Gastroesophageal sphincter (tissue), 4 donors: ENCODE data around the gene CEP63. TPM values are rescaled to one million over a fixed set of nuclear protein-coding genes. Genes with fewer than 3 reads are reported as not detected.

Experiments
- ATAC-seq: fragments of 150-250 bp; one replicate; pipeline ENCODE4 v1.9.1; 2016; ENCODE audit warnings: mild to moderate bottlenecking, moderate library complexity
- H3K27ac ChIP-seq, 4 donors: fragments of 200-600 bp; sonication (generic) in 3 of 4; 1 replicate in 3 of 4; 2 replicates in 1 of 4; pipeline ENCODE4 v1.5.1; 2016 to 2019
- H3K27me3 ChIP-seq: fragments of 200-600 bp; sonication (generic); one replicate; pipeline ENCODE4 v1.5.1; 2019
- H3K36me3 ChIP-seq, 2 donors: fragments of 200-600 bp; sonication (generic); one replicate each; pipeline ENCODE4 v1.5.1; 2019; ENCODE audit warnings: control low read depth in 1 of 2
- H3K4me1 ChIP-seq, 3 donors: fragments of 200-600 bp; sonication (generic); 1 replicate in 2 of 3; 2 replicates in 1 of 3; pipeline ENCODE4 v1.5.1; 2016 to 2019; ENCODE audit warnings: control low read depth in 2 of 3
- H3K4me3 ChIP-seq, 2 donors: fragments of 200-600 bp; sonication (generic); one replicate each; pipeline ENCODE4 v1.5.1; 2019; ENCODE audit warnings: mild to moderate bottlenecking in 1 of 2, moderate library complexity in 1 of 2
- H3K9me3 ChIP-seq, 3 donors: fragments of 200-600 bp; sonication (generic); one replicate each; pipeline ENCODE4 v1.5.1; 2017 to 2019; ENCODE audit warnings: control low read depth in 2 of 3
- CTCF ChIP-seq, 4 experiments: fragments of 200-600 bp in 2 of 4; fragments of 450-650 bp in 2 of 4; sonication (generic) in 1 of 4; IDR thresholded peaks; one replicate each; pipeline ENCODE4 v1.5.1; 2017 to 2019; ENCODE audit warnings: antibody characterized with exemption in 4 of 4, mild to moderate bottlenecking in 2 of 4, moderate library complexity in 2 of 4
- EP300 ChIP-seq: sonication (generic); formaldehyde crosslinking; IDR thresholded peaks from one replicate; pipeline ENCODE4 v1.6.1; 2017; ENCODE audit warnings: antibody characterized with exemption, mild to moderate bottlenecking
- POLR2A ChIP-seq, 2 donors: fragments of 450-650 bp; IDR thresholded peaks; one replicate each; pipeline ENCODE4 v1.6.1; 2017; ENCODE audit warnings: antibody characterized with exemption in 2 of 2, mild to moderate bottlenecking in 2 of 2, moderate library complexity in 1 of 2
- POLR2AphosphoS5 ChIP-seq: sonication (generic); formaldehyde crosslinking; IDR thresholded peaks from one replicate; pipeline ENCODE4 v1.6.1; 2017; ENCODE audit warnings: antibody characterized with exemption
- WGBS, 2 donors: methylation state at CpG; one replicate each; pipeline ENCODE4 v1.1.5; 2018; ENCODE audit warnings: low coverage in 1 of 2; 5-methylcytosine and 5-hydroxymethylcytosine counted together
- total RNA-seq, 4 donors: library from RNA; depleted of rRNA; stranded (reverse); fragments of >200 nt; gene quantifications; one replicate each; pipeline ENCODE4 v1.1.0, GENCODE V29; 2016

The CEP63 gene
- total RNA-seq, 4 donors from 2014 or later = 17.9 to 30.1 (median 25.9) TPM

DNA sequence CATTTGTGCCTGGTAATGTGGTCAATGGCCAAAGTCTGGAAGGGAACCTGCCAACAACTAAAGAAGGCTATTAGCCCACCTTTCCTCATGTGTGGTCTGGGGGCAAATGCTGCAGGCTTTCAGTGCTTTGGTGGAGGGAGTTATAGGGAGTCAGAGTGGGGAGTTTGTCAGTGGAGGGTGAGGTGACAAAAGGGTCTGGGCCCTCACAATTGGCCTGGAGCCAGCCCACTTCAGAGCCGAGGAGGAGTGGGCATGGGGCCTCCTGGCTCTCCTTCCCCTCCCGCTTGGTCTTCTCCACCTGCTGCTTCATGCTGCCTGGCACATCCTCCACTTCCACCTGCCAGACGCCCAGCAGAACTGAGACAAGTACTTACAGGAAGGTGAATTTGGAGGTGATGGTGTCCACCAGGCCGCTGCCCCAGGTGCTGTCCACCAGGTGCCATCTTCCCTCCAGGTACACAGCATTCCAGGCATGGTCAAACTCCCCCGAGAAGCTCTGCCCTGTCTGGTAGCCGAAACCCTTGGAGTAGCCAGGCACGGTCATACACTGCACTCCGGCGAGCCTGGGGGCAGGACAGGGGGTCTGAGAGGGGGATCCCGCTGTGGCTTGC is 124.1 kb downstream of the CEP63 start:
- 75 to 100% methylated on average over 1 to 2 of the region's 10 CpGs for WGBS, 2 donors
- Histone ChIP-seq H3K4me3 (no peak overlapping the region), H3K36me3 (peaks cover 0 to 69% of the 10 kb centered on the region in 2 donors), H3K4me1 (no peaks in the 10 kb centered on the region), H3K27ac (no peak overlapping the region), H3K27me3 (no peaks in the 10 kb centered on the region), H3K9me3 (no peaks in the 10 kb centered on the region)
- ATAC-seq = no peak
- TF ChIP-seq POLR2A (IDR thresholded peaks at IDR 0.05) = no peak
- TF ChIP-seq POLR2AphosphoS5 = no peak
- TF ChIP-seq CTCF (IDR thresholded peaks at IDR 0.05) = no peak
- TF ChIP-seq EP300 = no peak

DNA sequence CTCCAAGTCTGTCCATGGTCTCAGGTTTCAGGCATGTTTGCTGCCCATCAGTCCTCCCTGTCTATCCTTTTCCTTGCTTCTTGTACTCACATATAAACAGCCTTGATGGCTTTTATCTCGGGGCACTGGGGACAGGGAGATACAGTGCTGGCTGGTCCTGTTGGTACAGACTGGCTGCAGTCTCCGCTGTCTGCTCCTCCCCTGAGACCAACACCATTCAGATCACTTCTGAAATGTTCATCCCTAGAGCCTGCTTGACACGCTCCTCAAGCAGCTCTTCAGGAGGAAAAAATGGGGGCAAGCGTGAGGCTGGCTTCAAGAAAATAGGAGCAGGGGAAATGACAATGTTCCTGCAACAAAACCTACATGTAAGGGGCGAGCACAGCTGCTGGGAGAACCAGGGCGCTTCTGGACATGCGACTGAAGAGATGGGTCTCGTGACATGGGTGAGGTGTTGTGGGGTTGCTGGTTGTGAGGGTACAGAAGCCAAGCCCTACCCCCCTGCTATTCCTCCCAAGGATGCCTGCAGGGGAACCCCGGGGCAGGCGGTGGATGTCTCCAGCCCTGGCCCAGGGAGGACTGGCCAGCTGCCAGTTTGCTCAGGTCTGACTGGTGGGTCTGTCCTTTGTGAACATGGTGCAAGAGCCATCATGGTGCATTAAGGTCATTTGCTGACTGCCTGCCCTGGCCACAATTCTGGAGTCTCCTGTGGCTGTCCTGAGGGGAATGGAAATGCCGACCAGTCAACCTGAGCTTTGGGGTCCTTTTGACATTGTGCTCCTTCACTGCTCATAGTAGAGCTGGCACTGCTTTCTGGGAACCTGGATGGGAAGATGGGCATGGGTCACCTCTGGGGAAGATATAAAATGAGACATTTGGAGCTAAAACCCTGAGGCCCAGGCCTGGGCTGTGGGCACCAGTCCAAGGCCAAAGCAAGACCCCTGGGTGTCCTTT is 124.9 kb downstream of the CEP63 start:
- Histone ChIP-seq H3K27me3 (no peaks in the 10 kb centered on the region), H3K4me3 (no peak overlapping the region), H3K9me3 (no peaks in the 10 kb centered on the region), H3K4me1 (no peaks in the 10 kb centered on the region), H3K36me3 (peaks cover 0 to 69% of the 10 kb centered on the region in 2 donors), H3K27ac (no peak overlapping the region)
- 82% methylated on average over 6 of the region's 11 CpGs; no CpG with 5 or more reads in 1 of the 2 donors for whole genome bisulfite sequencing, 2 donors
- TF ChIP-seq EP300 = no peak
- no peak for TF ChIP-seq POLR2AphosphoS5
- no peak for TF ChIP-seq CTCF (IDR thresholded peaks at IDR 0.05)
- TF ChIP-seq POLR2A (IDR thresholded peaks at IDR 0.05) = no peak
- ATAC-seq = no peak

- WGBS, 2 donors = 100% methylated on average over 1 of the region's 2 CpGs; no CpG with 5 or more reads in 1 of the 2 donors
Measured at GRCh38 chr3:134611516-134611915, 125.7 kb downstream of the CEP63 start.

DNA sequence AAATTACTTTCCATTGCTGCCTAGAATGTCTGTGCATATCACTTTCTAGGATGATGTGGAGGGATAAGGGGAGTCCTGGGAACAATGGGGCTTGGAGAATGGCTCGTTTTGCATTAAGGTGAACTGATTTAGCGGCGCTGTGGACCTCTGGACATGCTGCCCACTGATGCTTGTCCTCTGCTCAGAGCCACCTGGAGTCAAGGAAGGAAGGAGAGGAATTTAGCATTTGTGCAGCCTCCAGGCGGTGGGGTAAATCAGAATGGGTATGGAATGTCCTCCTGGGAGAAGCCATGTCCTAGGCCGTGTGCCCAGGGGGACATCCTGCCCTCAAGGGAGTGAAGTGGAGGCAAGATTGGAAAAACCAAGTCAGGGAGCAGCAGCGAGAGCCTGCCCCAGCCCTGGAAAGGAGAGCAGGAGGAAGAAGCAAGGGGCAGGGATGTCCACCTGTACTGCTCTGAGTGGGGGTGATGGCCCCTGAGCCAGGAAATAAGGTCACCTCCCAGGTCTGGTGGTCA is 127.2 kb downstream of the CEP63 start:
- H3K4me1 ChIP-seq = no peaks in the 10 kb centered on the region
- H3K27ac ChIP-seq = no peak overlapping the region
- TF ChIP-seq CTCF (IDR thresholded peaks at IDR 0.05) = no peak
- no peak for TF ChIP-seq EP300
- no peak for TF ChIP-seq POLR2A (IDR thresholded peaks at IDR 0.05)
- no peak for TF ChIP-seq POLR2AphosphoS5
- ATAC-seq = no peak
- WGBS, 2 donors = 66 to 100% methylated on average over 3 to 4 of the region's 6 CpGs
- peaks cover 0 to 83% of the 10 kb centered on the region in 2 donors for H3K36me3 ChIP-seq
- H3K4me3 ChIP-seq = no peak overlapping the region
- H3K27me3 ChIP-seq = no peaks in the 10 kb centered on the region
- no peaks in the 10 kb centered on the region for H3K9me3 ChIP-seq

More at GRCh38 chr3:134611516-134611915, 125.7 kb downstream of the CEP63 start:
- Histone ChIP-seq H3K9me3 (no peaks in the 10 kb centered on the region), H3K36me3 (peaks cover 0 to 77% of the 10 kb centered on the region in 2 donors), H3K4me1 (no peaks in the 10 kb centered on the region), H3K27me3 (no peaks in the 10 kb centered on the region), H3K4me3 (no peak overlapping the region), H3K27ac (no peak overlapping the region)
- TF ChIP-seq EP300 (no peak), POLR2A (IDR thresholded peaks at IDR 0.05) (no peak), POLR2AphosphoS5 (no peak), CTCF (IDR thresholded peaks at IDR 0.05) (no peak)
- ATAC-seq = no peak
